Upper lobe of right lung (tissue), 1 donor: Measurements from ENCODE around the gene BSN. TPM values are rescaled to one million over a fixed set of nuclear protein-coding genes. Genes with fewer than 3 reads are reported as not detected.

Experiments used
- ATAC-seq: fragments of 200-7000 bp; cut with Tn5 transposase; one replicate; pipeline ENCODE4 v1.9.1; 2020; ENCODE audit warnings: mild to moderate bottlenecking, moderate library complexity
- DNase-seq: peaks from one replicate; pipeline ENCODE4 v3.0.0-alpha.2; 2020
- H3K27ac ChIP-seq: fragments of 200-600 bp; one replicate; pipeline ENCODE4 v1.8.0; 2022
- H3K27me3 ChIP-seq: fragments of 200-600 bp; one replicate; pipeline ENCODE4 v1.8.0; 2022; ENCODE audit warnings: mild to moderate bottlenecking
- H3K36me3 ChIP-seq: fragments of 200-600 bp; one replicate; pipeline ENCODE4 v1.8.0; 2022
- H3K4me1 ChIP-seq: fragments of 200-600 bp; one replicate; pipeline ENCODE4 v1.8.0; 2022
- H3K4me3 ChIP-seq: fragments of 200-600 bp; one replicate; pipeline ENCODE4 v1.8.0; 2022; ENCODE audit warnings: mild to moderate bottlenecking
- H3K9me3 ChIP-seq: fragments of 200-600 bp; one replicate; pipeline ENCODE4 v1.8.0; 2022
- intact Hi-C: fragments of 100-400 bp; cut with DNase I; formaldehyde crosslinking; loops from one replicate; pipeline ENCODE4 v1.11.0; 2022
- total RNA-seq: library from RNA; stranded (reverse); fragmentation: NEBNext Ultra II Directional; extraction: Animal tissue kit (Norgen Biotek cat#: 25700); gene quantifications from one replicate; pipeline ENCODE4 v1.2.1, GENCODE V29; 2021
- TF ChIP-seq, protein P1 (sequence below): fragments of 200-600 bp; IDR thresholded peaks from one replicate; pipeline ENCODE4 v1.8.0; 2022; ENCODE audit warnings: antibody characterized with exemption
- donor health status: DM: no; HTN: yes; CAD: no; lungs with severe emphysema.

Gene BSN
- total RNA-seq, 1 donor from 2014 or later: 0.43 TPM

DNA sequence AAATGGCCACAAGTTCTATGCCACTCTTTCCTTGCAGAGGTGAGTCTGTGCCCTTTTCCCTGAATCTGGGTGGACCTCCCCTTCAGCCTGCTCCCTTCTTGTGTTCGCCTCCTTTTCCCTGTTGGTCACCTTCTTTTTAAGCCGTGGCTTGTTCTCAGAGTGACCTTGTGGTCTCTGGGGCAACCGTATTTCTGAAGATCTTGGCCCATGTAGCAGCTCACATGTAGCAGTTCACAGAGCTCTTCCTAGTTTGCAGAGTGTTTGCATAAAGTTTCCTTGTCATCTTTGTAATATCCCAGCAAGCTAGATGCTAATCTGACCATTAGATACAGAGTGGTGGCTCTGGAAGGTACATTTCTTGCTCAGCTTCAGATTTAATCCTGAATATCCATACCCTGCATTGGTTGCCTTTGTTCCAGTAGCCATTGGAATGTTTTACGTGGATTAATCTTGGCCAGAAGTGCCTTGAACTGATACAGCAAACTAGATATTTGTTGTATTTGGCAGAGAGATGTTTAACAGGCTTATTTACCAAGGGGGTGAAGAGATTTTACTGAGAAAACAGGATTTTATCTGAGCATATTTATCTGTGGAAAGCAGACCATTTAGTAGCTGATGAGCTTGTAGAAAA is 40.7 kb upstream of the BSN start:
- H3K4me1 ChIP-seq: no peaks in the 10 kb centered on the region

DNA sequence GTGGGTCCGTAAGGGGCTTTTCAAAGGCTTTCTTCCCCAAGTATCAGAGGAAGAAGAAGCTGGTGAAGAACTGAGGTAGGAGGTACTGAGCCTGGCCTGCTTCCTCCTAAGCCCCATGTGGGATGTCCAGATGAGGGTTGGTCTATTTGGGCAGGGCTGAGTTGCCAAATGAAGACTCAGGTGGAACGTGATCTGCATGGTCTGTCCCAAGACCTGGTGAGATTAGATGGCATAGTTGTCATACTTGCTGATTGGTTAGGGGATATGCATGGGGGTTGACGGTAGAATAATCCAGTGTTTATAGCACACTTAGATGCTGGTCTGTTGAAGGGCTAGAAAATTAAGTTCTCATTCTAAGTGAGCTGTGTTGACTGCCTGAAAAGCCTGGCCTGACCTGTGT is 36.3 kb upstream of the BSN start:
- peaks cover 16% of the 10 kb centered on the region for H3K4me1 ChIP-seq
- no peak for ATAC-seq
- H3K36me3 ChIP-seq: peaks cover 26% of the 10 kb centered on the region
- TF ChIP-seq, protein P1, sequence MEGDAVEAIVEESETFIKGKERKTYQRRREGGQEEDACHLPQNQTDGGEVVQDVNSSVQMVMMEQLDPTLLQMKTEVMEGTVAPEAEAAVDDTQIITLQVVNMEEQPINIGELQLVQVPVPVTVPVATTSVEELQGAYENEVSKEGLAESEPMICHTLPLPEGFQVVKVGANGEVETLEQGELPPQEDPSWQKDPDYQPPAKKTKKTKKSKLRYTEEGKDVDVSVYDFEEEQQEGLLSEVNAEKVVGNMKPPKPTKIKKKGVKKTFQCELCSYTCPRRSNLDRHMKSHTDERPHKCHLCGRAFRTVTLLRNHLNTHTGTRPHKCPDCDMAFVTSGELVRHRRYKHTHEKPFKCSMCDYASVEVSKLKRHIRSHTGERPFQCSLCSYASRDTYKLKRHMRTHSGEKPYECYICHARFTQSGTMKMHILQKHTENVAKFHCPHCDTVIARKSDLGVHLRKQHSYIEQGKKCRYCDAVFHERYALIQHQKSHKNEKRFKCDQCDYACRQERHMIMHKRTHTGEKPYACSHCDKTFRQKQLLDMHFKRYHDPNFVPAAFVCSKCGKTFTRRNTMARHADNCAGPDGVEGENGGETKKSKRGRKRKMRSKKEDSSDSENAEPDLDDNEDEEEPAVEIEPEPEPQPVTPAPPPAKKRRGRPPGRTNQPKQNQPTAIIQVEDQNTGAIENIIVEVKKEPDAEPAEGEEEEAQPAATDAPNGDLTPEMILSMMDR: no peak
- intact Hi-C loops: no loop called here
- no peak overlapping the region for H3K4me3 ChIP-seq
- H3K27ac ChIP-seq: no peak overlapping the region
- no peaks in the 10 kb centered on the region for H3K9me3 ChIP-seq
- no peak for DNase-seq
- H3K27me3 ChIP-seq: no peaks in the 10 kb centered on the region

More for the DNA sequence above, 40.7 kb upstream of the BSN start:
- Histone ChIP-seq H3K4me3 (no peak overlapping the region), H3K9me3 (no peaks in the 10 kb centered on the region), H3K27me3 (no peaks in the 10 kb centered on the region), H3K27ac (no peak overlapping the region), H3K36me3 (peaks cover 50% of the 10 kb centered on the region)
- TF ChIP-seq, protein P1: no peak
- ATAC-seq: no peak
- no peak for DNase-seq
- intact Hi-C loops: no loop called here

DNA sequence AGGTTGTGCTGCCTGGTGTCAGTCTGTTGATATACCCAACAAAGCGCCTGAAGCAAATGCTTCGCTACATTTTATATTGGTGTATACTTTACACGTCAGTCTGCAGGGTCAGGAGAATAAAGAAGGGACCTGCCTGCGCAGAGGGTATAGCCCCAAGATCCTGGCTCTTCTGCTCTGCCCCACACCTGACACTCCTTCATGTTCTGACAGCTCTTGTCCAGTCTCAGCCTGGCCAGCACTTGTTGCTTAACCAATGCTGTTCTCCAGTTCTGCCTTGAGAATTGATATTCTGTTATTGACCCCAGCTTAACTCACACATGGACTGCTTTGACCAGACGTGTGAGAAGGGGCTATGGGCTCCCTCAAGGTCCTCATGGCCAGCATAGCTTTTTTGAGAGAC is 35.8 kb upstream of the BSN start:
- DNase-seq (no peak), ATAC-seq (no peak)
- Histone ChIP-seq H3K27me3 (no peaks in the 10 kb centered on the region), H3K27ac (no peak overlapping the region), H3K4me3 (no peak overlapping the region), H3K4me1 (peaks cover 16% of the 10 kb centered on the region), H3K9me3 (no peaks in the 10 kb centered on the region), H3K36me3 (peaks cover 22% of the 10 kb centered on the region)
- TF ChIP-seq, protein P1: no peak
- intact Hi-C loops: no loop called here

DNA sequence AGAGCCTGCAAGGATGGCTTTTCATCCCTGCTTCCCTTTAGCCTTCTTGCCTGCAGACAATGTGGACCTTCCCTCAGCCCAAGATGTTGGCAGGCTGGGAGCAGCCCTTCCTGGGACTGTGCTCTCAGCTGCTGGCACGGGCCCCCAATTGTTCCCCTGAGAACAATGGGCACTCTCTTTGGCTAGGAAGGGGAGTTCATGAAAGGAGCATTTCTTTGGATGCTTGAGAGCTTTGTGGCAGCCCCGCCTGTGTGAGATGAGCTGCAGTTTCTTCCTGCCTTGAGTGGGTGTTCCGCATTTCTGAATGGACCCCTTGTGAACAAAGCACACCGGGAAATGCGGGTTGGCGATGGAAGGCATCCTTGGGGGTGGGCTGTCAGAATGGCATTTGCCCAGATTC is 35.0 kb upstream of the BSN start:
- intact Hi-C loops: no loop called here
- Histone ChIP-seq H3K27ac (no peak overlapping the region), H3K9me3 (no peaks in the 10 kb centered on the region), H3K4me3 (no peak overlapping the region), H3K4me1 (peaks cover 16% of the 10 kb centered on the region), H3K27me3 (no peaks in the 10 kb centered on the region), H3K36me3 (peaks cover 16% of the 10 kb centered on the region)
- ATAC-seq: no peak
- DNase-seq: no peak
- TF ChIP-seq, protein P1: no peak

DNA sequence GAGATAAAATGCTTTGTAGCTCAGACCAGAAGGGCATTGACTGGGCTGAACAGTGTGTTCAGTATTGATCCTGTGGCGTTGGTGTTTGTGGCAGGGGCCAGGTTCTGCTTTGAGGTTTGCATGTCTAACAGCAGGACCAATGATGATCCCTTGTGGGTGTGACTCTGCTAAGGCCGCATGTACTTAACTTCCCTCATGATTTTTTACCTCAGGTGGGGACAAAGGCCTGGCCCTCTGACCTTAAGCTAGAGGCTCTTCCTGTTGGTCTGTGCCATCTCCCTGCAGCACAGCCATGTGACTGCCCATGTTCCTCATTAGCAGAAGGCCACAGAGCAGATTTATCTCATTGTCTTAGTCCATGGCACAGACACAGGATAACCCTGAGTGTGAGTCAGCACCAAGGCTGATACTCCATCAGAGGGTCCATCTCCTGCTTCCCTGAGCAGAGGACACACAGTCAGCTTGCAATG is 34.3 kb upstream of the BSN start:
- H3K4me3 ChIP-seq: no peak overlapping the region
- ATAC-seq (peak; percentile 74), DNase-seq (no peak)
- peaks cover 16% of the 10 kb centered on the region for H3K4me1 ChIP-seq
- H3K27ac ChIP-seq: no peak overlapping the region
- TF ChIP-seq, protein P1: no peak
- peaks cover 16% of the 10 kb centered on the region for H3K36me3 ChIP-seq
- intact Hi-C loops: no loop called here
- no peaks in the 10 kb centered on the region for H3K9me3 ChIP-seq
- no peaks in the 10 kb centered on the region for H3K27me3 ChIP-seq
